HEK293 (cell line): Measurements from ENCODE around the gene RALA.

Experiments
- BCL6B ChIP-seq: fragments of 450-650 bp; formaldehyde crosslinking; IDR thresholded peaks from 2 replicates; pipeline ENCODE4 v1.5.1; 2017; ENCODE audit warnings: missing biosample characterization, missing genetic modification characterization
- GLIS1 ChIP-seq: fragments of 450-650 bp; formaldehyde crosslinking; IDR thresholded peaks from 2 replicates; pipeline ENCODE4 v1.5.1; 2016; ENCODE audit warnings: missing biosample characterization, missing genetic modification characterization
- IKZF3 ChIP-seq: fragments of 450-650 bp; IDR thresholded peaks from 2 replicates; pipeline ENCODE4 v1.5.0; 2018; ENCODE audit warnings: missing biosample characterization, mild to moderate bottlenecking, missing genetic modification characterization, moderate library complexity
- KLF9 ChIP-seq: fragments of 450-650 bp; formaldehyde crosslinking; IDR thresholded peaks from 2 replicates; pipeline ENCODE4 v1.5.1; 2016; ENCODE audit warnings: missing biosample characterization, missing genetic modification characterization, low read depth
- PBX3 ChIP-seq: sonication (generic); formaldehyde crosslinking; IDR thresholded peaks from 2 replicates; pipeline ENCODE4 v1.8.1; 2022; ENCODE audit warnings: mild to moderate bottlenecking, moderate library complexity, missing genetic modification reagents
- SP7 ChIP-seq: fragments of 450-650 bp; formaldehyde crosslinking; IDR thresholded peaks from 2 replicates; pipeline ENCODE4 v1.5.1; 2016; ENCODE audit warnings: missing biosample characterization, missing genetic modification characterization
- TRIM28 ChIP-seq: IDR thresholded peaks from 2 replicates; pipeline ENCODE4 v1.6.1; 2011; ENCODE audit warnings: low read length, control low read depth, borderline replicate concordance
- WT1 ChIP-seq: fragments of 450-650 bp; formaldehyde crosslinking; IDR thresholded peaks from 2 replicates; pipeline ENCODE4 v1.5.1; 2016; ENCODE audit warnings: missing biosample characterization, missing genetic modification characterization
- ZBTB44 ChIP-seq: fragments of 450-650 bp; IDR thresholded peaks from 2 replicates; pipeline ENCODE4 v1.5.1; 2018; ENCODE audit warnings: missing biosample characterization, mild to moderate bottlenecking, missing genetic modification characterization
- ZBTB8A ChIP-seq: fragments of 450-650 bp; formaldehyde crosslinking; IDR thresholded peaks from 2 replicates; pipeline ENCODE4 v1.5.1; 2016; ENCODE audit warnings: missing biosample characterization, missing genetic modification characterization
- ZFP41 ChIP-seq: fragments of 450-650 bp; formaldehyde crosslinking; IDR thresholded peaks from 2 replicates; pipeline ENCODE4 v1.5.1; 2016; ENCODE audit warnings: missing biosample characterization, missing genetic modification characterization, borderline replicate concordance
- ZFP69B ChIP-seq: fragments of 450-650 bp; formaldehyde crosslinking; IDR thresholded peaks from 2 replicates; pipeline ENCODE4 v1.5.1; 2016; ENCODE audit warnings: missing biosample characterization, missing genetic modification characterization
- ZIC2 ChIP-seq: fragments of 450-650 bp; formaldehyde crosslinking; IDR thresholded peaks from 2 replicates; pipeline ENCODE4 v1.5.1; 2016; ENCODE audit warnings: missing biosample characterization, missing genetic modification characterization
- ZNF121 ChIP-seq: fragments of 450-650 bp; formaldehyde crosslinking; IDR thresholded peaks from 2 replicates; pipeline ENCODE4 v1.5.1; 2016; ENCODE audit warnings: missing biosample characterization, missing genetic modification characterization
- ZNF202 ChIP-seq: fragments of 450-650 bp; formaldehyde crosslinking; IDR thresholded peaks from 2 replicates; pipeline ENCODE4 v1.5.1; 2016; ENCODE audit warnings: missing biosample characterization, missing genetic modification characterization, borderline replicate concordance
- ZNF239 ChIP-seq: fragments of 450-650 bp; formaldehyde crosslinking; IDR thresholded peaks from 2 replicates; pipeline ENCODE4 v1.5.1; 2016; ENCODE audit warnings: missing biosample characterization, missing genetic modification characterization
- ZNF324 ChIP-seq: fragments of 450-650 bp; formaldehyde crosslinking; IDR thresholded peaks from 2 replicates; pipeline ENCODE4 v1.5.1; 2016; ENCODE audit warnings: missing biosample characterization, missing genetic modification characterization
- ZNF335 ChIP-seq: fragments of 450-650 bp; formaldehyde crosslinking; conservative IDR thresholded peaks from 2 replicates; pipeline ENCODE4 v1.5.1; 2016; ENCODE audit warnings: missing biosample characterization, missing genetic modification characterization
- ZNF423 ChIP-seq: fragments of 450-650 bp; formaldehyde crosslinking; IDR thresholded peaks from 2 replicates; pipeline ENCODE4 v1.5.1; 2016; ENCODE audit warnings: missing biosample characterization, missing genetic modification characterization
- ZNF473 ChIP-seq: fragments of 450-650 bp; formaldehyde crosslinking; IDR thresholded peaks from 2 replicates; pipeline ENCODE4 v1.5.1; 2017; ENCODE audit warnings: missing biosample characterization, missing genetic modification characterization
- ZNF514 ChIP-seq: fragments of 450-650 bp; formaldehyde crosslinking; IDR thresholded peaks from 2 replicates; pipeline ENCODE4 v1.5.1; 2016; ENCODE audit warnings: missing biosample characterization, missing genetic modification characterization
- ZNF596 ChIP-seq: fragments of 450-650 bp; IDR thresholded peaks from 2 replicates; pipeline ENCODE4 v1.5.0; 2018; ENCODE audit warnings: missing biosample characterization, mild to moderate bottlenecking, missing genetic modification characterization, moderate library complexity
- ZNF610 ChIP-seq: fragments of 450-650 bp; formaldehyde crosslinking; IDR thresholded peaks from 2 replicates; pipeline ENCODE4 v1.5.1; 2016; ENCODE audit warnings: missing biosample characterization, missing genetic modification characterization, borderline replicate concordance
- ZNF629 ChIP-seq: fragments of 450-650 bp; formaldehyde crosslinking; IDR thresholded peaks from 2 replicates; pipeline ENCODE4 v1.5.1; 2017; ENCODE audit warnings: missing biosample characterization, missing genetic modification characterization
- ZNF777 ChIP-seq: fragments of 450-650 bp; formaldehyde crosslinking; IDR thresholded peaks from 2 replicates; pipeline ENCODE4 v1.5.1; 2017; ENCODE audit warnings: missing biosample characterization, missing genetic modification characterization, borderline replicate concordance
- ZNF792 ChIP-seq: fragments of 450-650 bp; formaldehyde crosslinking; IDR thresholded peaks from 2 replicates; pipeline ENCODE4 v1.5.1; 2016; ENCODE audit warnings: missing biosample characterization, missing genetic modification characterization
- ZNF837 ChIP-seq: fragments of 450-650 bp; formaldehyde crosslinking; IDR thresholded peaks from 2 replicates; pipeline ENCODE4 v1.5.1; 2016; ENCODE audit warnings: missing biosample characterization, missing genetic modification characterization
- ZNF843 ChIP-seq: fragments of 450-650 bp; formaldehyde crosslinking; IDR thresholded peaks from 2 replicates; pipeline ENCODE4 v1.5.1; 2016; ENCODE audit warnings: missing biosample characterization, missing genetic modification characterization
- ZSCAN16 ChIP-seq: fragments of 450-650 bp; formaldehyde crosslinking; IDR thresholded peaks from 2 replicates; pipeline ENCODE4 v1.5.1; 2016; ENCODE audit warnings: missing biosample characterization, missing genetic modification characterization
- TF ChIP-seq, protein P1 (sequence below): fragments of 450-650 bp; formaldehyde crosslinking; IDR thresholded peaks from 2 replicates; pipeline ENCODE4 v1.5.1; 2016; ENCODE audit warnings: missing biosample characterization, missing genetic modification characterization
- TF ChIP-seq, protein P2 (sequence below): fragments of 450-650 bp; formaldehyde crosslinking; IDR thresholded peaks from 2 replicates; pipeline ENCODE4 v1.5.1; 2016; ENCODE audit warnings: missing biosample characterization, missing genetic modification characterization

Gene RALA

GRCh38 chr7:39589323-39590111, 33.9 kb upstream of the RALA start (continued):
- TF ChIP-seq, protein P1, sequence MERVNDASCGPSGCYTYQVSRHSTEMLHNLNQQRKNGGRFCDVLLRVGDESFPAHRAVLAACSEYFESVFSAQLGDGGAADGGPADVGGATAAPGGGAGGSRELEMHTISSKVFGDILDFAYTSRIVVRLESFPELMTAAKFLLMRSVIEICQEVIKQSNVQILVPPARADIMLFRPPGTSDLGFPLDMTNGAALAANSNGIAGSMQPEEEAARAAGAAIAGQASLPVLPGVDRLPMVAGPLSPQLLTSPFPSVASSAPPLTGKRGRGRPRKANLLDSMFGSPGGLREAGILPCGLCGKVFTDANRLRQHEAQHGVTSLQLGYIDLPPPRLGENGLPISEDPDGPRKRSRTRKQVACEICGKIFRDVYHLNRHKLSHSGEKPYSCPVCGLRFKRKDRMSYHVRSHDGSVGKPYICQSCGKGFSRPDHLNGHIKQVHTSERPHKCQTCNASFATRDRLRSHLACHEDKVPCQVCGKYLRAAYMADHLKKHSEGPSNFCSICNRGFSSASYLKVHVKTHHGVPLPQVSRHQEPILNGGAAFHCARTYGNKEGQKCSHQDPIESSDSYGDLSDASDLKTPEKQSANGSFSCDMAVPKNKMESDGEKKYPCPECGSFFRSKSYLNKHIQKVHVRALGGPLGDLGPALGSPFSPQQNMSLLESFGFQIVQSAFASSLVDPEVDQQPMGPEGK (tag by site-specific recombination) = no peak
- TF ChIP-seq ZSCAN16 (tag by site-specific recombination) (no peak), ZNF777 (tag by site-specific recombination) (no peak), ZBTB44 (peak; percentile 99), GLIS1 (peak; percentile 75), ZFP41 (tag by site-specific recombination) (no peak), ZBTB8A (tag by site-specific recombination) (no peak), BCL6B (tag by site-specific recombination) (no peak), ZNF792 (tag by site-specific recombination) (no peak), ZNF514 (tag by site-specific recombination) (no peak), KLF9 (tag by site-specific recombination) (no peak), ZNF335 (0 out of 2 replicates have a peak, but pooled peaks have one; percentile 49), TRIM28 (peak; percentile 28; the same call in 1 of the 2 replicates), ZNF202 (tag by site-specific recombination) (no peak), ZNF596 (tag by site-specific recombination) (no peak), IKZF3 (tag by site-specific recombination) (no peak; the same call in 1 of the 2 replicates), ZNF610 (no peak), ZNF239 (tag by site-specific recombination) (no peak), SP7 (peak; percentile 86), ZNF121 (tag by site-specific recombination) (no peak), ZNF423 (tag by site-specific recombination) (no peak), PBX3 (CRISPR knock-in tag) (no peak), ZIC2 (no peak), ZNF837 (no peak), WT1 (tag by site-specific recombination) (no peak), ZNF324 (tag by site-specific recombination) (no peak), ZNF473 (tag by site-specific recombination) (no peak), ZNF843 (tag by site-specific recombination) (peak; percentile 52; the same call in 1 of the 2 replicates), ZFP69B (tag by site-specific recombination) (no peak), ZNF629 (tag by site-specific recombination) (peak; percentile 61; the same call in 1 of the 2 replicates)
- TF ChIP-seq, protein P2, sequence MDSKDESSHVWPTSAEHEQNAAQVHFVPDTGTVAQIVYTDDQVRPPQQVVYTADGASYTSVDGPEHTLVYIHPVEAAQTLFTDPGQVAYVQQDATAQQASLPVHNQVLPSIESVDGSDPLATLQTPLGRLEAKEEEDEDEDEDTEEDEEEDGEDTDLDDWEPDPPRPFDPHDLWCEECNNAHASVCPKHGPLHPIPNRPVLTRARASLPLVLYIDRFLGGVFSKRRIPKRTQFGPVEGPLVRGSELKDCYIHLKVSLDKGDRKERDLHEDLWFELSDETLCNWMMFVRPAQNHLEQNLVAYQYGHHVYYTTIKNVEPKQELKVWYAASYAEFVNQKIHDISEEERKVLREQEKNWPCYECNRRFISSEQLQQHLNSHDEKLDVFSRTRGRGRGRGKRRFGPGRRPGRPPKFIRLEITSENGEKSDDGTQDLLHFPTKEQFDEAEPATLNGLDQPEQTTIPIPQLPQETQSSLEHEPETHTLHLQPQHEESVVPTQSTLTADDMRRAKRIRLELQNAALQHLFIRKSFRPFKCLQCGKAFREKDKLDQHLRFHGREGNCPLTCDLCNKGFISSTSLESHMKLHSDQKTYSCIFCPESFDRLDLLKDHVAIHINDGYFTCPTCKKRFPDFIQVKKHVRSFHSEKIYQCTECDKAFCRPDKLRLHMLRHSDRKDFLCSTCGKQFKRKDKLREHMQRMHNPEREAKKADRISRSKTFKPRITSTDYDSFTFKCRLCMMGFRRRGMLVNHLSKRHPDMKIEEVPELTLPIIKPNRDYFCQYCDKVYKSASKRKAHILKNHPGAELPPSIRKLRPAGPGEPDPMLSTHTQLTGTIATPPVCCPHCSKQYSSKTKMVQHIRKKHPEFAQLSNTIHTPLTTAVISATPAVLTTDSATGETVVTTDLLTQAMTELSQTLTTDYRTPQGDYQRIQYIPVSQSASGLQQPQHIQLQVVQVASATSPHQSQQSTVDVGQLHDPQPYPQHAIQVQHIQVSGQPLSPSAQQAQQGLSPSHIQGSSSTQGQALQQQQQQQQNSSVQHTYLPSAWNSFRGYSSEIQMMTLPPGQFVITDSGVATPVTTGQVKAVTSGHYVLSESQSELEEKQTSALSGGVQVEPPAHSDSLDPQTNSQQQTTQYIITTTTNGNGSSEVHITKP = 0 out of 2 replicates have a peak, but pooled peaks have one; percentile 15
